TTC549 (cell line): ENCODE measurements around the gene ITSN1.

ENCODE experiments used
- FAIRE-seq: peaks from 2 replicates; lab custom pipeline; 2012; peaks lifted over from hg19 to GRCh38; lab: Jason Lieb, UNC

Gene ITSN1

GRCh38 chr21:33815143-33815707 lies 172.9 kb downstream of the ITSN1 start:
- FAIRE-seq, result no peak

GRCh38 chr21:33816174-33816573 lies 173.9 kb downstream of the ITSN1 start:
- FAIRE-seq, result no peak

GRCh38 chr21:33817138-33817537 lies 174.8 kb downstream of the ITSN1 start:
- no peak for FAIRE-seq

- FAIRE-seq, result no peak
Observed at GRCh38 chr21:33817663-33818451, 175.6 kb downstream of the ITSN1 start.

GRCh38 chr21:33820230-33820770 lies 178.0 kb downstream of the ITSN1 start:
- no peak for FAIRE-seq

GRCh38 chr21:33820798-33821197 lies 178.5 kb downstream of the ITSN1 start:
- FAIRE-seq, result no peak

- no peak for FAIRE-seq
Observed at GRCh38 chr21:33821503-33822322, 179.4 kb downstream of the ITSN1 start.

- FAIRE-seq, result no peak
Observed at GRCh38 chr21:33824156-33824941, 182.0 kb downstream of the ITSN1 start.

GRCh38 chr21:33825419-33825818 lies 183.1 kb downstream of the ITSN1 start:
- no peak for FAIRE-seq

GRCh38 chr21:33825915-33826314 lies 183.6 kb downstream of the ITSN1 start:
- FAIRE-seq, result no peak

- FAIRE-seq, result no peak
Observed at GRCh38 chr21:33828083-33828482, 185.8 kb downstream of the ITSN1 start.

GRCh38 chr21:33828577-33828976 lies 186.3 kb downstream of the ITSN1 start:
- no peak for FAIRE-seq

- FAIRE-seq, result no peak
Observed at GRCh38 chr21:33829844-33830243, 187.5 kb downstream of the ITSN1 start.

GRCh38 chr21:33831962-33832659 lies 189.8 kb downstream of the ITSN1 start:
- FAIRE-seq, result no peak

- FAIRE-seq, result no peak
Observed at GRCh38 chr21:33834801-33835500, 192.7 kb downstream of the ITSN1 start.

- no peak for FAIRE-seq
Observed at GRCh38 chr21:33835920-33836319, 193.6 kb downstream of the ITSN1 start.

- FAIRE-seq, result no peak
Observed at GRCh38 chr21:33836408-33836807, 194.1 kb downstream of the ITSN1 start.

- FAIRE-seq, result no peak
Observed at GRCh38 chr21:33839167-33839716, 196.9 kb downstream of the ITSN1 start.

GRCh38 chr21:33839806-33840205 lies 197.5 kb downstream of the ITSN1 start:
- FAIRE-seq, result no peak

- no peak for FAIRE-seq
Observed at GRCh38 chr21:33840771-33841170, 198.5 kb downstream of the ITSN1 start.
